Right hindlimb (tissue), 1 donor: ENCODE data around the gene TSPAN17.
A peak's percentile ranks its signal among the peaks of the same experiment; 100 is the strongest.

Experiments used
- DNase-seq: peaks from one replicate; pipeline ENCODE4 v3.0.0-alpha.2; 2018

The TSPAN17 gene

DNA sequence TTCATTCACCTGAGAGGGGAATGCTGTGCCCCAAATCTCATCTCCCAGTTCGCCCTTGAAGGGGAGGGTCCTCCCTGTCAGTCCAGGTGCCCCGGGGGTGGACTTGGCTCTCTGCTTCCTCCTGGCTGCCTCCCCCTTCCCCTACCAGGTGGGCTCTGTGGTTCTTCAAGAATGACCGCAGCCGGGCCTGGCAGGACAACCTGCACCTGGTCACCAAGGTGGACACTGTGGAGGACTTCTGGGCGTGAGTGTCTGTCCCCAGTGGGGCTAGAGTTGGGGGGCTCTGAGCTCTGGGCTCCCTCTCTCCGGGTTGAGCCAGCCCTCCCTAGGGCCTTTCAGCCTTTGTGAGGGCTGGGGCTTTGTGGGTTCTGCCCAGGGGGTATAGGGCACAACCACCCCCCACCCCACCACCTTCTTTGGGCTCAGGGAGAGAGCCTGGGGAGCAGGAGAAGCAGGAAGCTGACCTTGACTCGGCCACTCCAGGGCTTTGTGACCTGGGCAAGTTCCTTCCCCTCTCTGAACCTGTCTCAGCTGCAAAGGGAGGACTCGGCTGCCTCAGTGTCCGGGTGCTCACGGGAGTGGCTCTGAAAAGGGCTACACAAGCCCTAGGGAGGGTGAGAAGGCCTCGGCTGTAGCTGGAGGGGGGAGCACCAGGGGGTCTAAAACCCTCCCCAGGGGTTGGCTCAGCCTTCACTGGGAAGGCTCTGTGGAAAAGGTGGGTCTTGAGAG lies 3.6 kb upstream of the TSPAN17 start:
- DNase-seq: peak; percentile 22

DNA sequence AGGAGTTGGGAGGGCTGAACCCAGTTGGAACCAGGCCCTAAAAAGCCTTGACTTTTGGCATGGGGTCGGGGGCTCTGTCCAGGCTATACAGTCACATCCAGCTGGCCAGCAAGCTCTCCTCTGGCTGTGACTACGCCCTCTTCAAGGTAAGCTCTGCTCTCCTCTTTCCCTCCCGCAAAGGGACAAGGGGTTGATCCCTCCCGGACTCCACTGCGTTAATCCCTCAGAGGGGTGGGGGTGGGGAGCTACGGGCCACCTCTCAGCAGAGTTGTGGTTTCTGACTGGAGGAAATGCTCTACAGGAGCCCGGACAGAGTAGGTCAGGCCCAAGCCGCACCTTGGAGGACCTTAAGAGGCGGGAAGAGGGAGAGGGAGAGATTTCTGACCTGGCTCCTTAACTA lies 3.0 kb upstream of the TSPAN17 start:
- DNase-seq: peak; percentile 17

- DNase-seq: no peak
These were observed 2.2 kb upstream of the TSPAN17 start for GRCh38 chr5:176644878-176645670.

DNA sequence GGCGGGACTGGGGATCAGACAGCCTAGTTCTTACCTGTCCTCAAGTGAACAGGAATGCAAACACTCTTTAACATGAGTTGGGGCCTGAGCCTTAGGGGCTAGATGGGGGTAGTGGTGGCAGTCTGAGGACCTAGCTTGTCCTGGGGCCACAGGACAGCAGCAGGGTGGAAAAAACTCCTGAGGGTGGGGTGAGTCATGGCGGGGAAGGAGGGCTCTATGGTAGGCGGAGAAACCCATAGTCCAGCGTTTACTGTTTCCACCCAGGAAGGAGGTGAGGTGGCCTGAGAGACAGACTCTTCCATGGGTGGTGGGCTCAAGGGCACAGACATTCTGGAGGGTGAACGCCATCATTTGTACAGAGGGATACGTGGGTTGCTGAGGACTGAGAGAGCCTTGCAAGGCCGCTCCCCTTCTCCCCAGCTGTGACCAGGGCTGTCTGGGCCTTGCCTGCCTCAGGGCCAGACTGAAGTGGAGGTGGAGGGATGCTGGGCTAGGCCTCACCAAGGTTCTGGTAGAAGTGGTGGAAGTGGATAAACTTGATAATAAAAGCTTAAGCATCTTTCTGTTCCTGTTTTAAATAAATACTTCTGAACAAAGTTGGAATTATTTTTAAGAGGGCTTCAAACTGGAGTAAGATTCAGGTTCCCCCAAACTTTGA lies 1.1 kb upstream of the TSPAN17 start:
- no peak for DNase-seq

DNA sequence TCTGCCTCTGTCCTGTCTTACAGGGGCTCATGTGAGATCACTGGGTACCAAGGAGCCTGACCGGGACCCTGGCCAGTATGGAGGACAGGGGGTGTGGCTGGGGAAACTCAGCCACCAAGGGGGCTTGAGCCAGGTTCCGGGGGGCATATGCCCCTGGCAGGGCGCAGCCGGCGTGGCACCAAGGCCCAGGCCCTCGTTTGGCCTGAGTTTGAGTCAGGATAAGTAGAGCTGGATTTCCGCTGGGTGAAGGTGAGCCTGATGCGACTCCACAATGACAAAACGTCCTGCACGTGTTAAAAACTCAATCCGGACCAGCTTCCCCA lies 616 bp upstream of the TSPAN17 start:
- DNase-seq: no peak

GRCh38 chr5:176647843-176648473 lies 674 bp downstream of the TSPAN17 start:
- DNase-seq: peak; percentile 61

- no peak for DNase-seq
These were observed 1.4 kb downstream of the TSPAN17 start for GRCh38 chr5:176648474-176649194.

DNA sequence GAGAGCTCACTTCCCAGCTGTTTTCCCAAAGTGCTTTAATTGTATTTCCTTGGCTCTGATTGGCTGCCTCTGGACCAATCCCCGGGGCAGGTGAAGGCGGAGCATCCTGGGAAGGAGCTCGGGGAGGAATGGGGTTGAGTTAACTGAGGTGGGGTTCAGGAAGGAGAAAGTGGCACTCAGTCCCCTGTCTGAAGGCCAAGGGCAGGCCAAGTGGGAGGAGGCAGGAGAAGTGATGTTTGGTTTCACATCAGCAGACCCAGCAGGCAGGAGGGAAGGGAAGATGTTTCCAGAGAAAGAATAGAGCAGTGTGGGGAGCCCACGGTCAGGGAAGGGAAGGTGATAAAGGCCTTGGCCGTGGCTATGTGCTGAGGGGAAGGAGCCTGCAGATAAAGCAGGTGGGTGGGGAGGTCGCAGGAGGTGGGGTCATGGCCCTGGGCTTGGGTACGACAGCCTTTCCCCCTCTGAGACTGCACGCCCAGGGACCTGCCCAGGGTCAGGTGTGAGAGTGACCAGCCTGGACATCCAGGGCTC lies 3.1 kb downstream of the TSPAN17 start:
- DNase-seq: no peak

DNA sequence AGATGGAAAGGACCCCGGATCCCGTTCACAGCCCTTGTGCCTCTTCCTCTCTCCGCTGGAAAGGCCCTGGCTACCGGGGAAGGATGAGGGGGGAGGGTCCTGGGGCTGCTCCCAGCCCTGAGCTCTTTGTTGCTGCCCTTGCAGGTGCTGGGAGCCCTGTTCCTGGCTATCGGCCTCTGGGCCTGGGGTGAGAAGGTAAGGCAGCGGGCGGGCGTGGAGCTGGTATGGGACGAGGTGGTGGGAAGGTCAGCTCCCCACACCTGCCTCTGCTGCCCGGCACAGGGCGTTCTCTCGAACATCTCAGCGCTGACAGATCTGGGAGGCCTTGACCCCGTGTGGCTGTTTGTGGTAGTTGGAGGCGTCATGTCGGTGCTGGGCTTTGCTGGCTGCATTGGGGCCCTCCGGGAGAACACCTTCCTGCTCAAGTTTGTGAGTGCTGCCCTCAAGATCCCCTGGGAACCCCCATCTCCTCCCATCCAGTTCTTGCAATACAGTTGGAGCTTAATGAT lies 4.2 kb downstream of the TSPAN17 start:
- no peak for DNase-seq

GRCh38 chr5:176652136-176652535 lies 4.9 kb downstream of the TSPAN17 start:
- no peak for DNase-seq

DNA sequence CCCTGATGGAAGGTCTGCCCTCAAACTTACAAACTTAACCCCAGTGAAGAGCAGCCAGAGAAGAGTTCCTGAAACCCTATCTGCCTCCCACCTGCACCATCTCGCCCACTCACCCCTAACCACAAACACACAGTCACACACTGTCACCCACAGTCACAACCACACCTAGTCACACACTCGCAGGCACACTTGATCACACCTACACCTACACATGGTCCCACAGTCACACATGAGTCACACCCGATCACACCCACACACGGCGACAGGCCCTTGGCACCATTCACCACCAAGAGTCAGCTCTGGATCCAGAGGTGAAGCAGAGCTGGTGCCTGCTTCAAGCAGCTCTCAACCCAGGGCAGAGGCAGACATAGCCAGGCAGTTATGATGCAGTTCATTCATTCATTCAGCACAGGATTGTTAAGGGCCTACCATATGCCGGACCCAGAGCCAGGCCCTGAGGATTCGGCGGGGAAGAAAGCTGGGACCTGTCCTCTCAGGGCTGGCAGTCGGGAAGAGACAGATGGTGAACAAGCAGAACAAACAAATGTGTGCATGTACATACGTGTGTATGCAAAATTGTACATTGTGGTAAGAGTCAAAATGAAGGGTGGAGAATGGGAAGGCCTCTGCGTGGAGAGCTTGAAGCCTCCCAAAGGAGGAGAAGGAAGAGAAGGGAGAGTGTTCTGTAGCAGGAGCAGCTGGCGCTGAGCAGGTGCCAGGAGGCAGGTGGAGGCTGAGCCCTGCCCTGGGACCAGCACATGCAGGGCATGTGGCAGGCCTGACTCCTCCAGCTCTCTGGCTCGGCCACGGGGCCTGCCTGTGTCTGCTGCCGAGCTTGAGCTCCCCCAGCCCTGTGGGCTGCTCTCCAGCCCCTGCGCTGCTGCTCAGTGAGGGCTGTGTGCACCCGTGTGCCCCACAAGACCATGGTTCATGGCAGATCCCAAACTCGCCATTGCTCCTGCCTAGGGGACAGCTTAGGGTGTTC lies 6.4 kb downstream of the TSPAN17 start:
- DNase-seq: no peak

DNA sequence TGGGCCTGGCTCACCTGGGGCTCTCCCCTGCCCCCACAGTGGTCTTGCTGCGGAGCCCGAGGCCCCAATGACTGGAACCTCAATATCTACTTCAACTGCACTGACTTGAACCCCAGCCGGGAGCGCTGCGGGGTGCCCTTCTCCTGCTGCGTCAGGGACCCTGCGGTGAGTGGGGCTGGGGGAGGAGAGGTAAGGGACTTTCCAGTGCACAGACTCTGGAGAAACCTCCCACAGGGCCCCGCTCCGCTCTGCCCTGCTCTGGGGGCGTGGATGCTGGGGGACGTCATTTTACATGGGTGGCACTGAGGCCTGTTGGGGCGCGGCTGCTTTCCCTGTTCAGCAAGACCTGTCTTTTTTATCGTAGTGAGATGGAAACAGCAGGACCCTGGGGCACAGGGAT lies 7.6 kb downstream of the TSPAN17 start:
- no peak for DNase-seq

DNA sequence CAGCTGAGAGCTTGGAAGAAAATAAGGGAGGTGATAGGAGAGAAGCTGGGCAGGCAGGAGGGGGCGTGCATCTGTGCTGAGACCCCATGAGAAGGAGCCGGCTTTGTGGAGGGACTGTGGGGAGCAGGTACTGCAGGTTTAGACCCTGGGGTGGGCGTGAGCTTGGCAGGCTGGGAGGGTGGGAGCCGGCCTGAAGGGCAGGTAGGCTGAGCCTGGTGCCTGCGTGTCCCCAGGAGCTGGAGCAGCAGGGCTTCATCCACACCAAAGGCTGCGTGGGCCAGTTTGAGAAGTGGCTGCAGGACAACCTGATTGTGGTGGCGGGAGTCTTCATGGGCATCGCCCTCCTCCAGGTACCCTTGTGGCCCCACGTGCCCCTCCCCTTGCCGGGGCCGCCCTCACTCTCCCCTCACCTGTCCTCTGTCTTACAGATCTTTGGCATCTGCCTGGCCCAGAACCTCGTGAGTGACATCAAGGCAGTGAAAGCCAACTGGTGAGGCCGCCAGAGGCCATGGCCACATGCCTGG lies 9.2 kb downstream of the TSPAN17 start:
- no peak for DNase-seq

DNA sequence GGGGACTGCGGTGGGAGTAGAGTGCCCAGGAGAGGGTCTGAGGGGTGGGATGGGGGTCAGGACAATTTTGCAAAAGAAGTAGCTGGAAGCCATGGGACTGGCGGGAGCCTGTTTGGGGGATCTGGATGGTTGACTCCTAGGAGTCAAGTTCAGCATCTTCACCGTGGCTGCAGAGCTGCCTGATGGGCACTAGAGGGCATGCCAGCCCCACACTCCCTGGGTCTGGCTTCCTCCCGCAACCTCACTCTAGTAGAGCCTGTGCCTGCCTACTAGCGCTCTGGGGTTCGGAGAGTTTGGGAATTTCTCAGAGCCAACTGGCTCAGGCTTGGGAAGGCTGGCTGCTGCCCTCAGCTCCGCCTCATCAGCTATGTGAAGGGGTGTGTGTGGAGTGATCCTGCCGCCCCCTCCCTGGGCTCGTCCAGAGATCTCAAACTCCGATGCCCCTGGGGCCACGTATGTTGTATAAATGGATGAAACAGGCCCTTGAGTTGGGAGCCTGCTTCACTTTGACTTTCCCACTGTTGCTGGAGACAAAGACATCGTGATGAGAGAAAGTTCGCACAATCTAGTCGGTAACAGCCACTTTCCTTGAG lies 10.8 kb downstream of the TSPAN17 start:
- DNase-seq: peak; percentile 79

DNA sequence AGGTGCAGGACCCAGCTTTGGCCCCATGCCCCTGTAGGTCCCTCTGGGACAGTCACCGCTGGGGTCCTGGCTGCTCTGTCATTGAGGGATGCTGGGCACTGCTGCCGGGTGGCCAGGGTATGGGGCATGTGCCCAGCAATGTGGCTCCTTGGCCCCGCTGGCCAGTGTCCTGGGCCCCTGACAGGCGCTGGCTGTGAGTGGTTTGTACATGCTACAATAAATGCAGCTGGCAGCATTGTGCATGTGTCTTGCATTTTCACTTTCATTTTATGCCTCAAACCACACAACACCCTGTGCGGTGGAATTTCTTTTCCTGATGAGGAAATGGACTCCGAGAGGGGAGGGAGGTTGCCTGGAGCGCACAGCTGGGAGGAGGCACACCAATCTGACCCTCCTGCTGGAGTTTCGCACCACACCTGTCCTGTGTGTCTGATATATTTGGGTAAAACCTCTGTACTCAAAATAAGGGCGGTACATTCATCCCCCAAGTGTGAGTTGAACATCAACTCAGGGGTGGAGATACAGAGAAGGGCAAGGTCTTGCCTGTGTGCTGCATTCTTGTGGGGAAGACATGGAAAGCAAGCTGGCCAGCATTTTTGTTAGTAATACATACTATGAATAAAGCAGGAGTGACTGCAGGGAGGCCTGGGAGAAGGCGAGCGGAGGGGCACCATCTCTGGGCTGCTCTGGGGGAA lies 11.7 kb downstream of the TSPAN17 start:
- DNase-seq: no peak

DNA sequence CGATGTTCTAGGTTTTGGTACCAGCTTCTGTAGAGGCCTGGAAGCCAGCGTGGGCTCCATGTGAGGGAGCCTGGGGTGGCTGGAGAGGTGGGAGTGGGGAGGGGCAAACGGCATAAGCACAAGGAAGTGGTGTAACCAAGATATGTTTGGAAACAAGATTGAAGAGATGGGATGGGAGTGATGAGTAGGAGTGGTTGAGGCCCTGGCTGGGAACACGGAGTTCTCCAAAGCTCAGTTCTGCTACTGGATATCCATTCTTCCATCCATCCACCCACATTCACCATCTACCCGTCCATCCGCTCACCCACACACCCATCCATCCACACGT lies 12.2 kb downstream of the TSPAN17 start:
- no peak for DNase-seq

DNA sequence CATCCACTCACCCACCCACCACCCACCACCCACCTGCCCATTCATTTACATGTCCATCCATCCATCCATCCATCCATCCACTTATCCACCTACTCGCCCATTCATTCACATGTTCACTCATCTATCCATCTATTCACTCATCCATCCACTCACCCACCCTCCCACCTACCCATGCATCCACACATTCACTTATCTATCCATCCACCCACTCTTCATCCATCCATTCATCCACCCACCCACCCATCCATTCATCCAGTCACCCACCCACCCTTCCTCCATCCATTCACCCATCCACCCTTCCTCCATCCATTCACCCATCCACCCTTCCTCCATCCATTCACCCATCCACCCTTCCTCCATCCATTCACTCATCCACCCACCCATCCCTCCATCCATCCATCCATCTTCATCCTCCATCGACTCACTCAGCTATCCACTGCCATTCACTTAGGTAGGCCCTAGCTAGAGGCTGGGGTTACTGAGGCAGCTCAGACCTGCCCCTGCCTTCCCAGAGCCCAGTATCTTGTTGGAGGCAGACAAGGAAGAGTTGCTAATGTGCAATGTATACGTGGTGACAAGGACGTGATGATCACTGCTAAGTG lies 12.7 kb downstream of the TSPAN17 start:
- no peak for DNase-seq

DNA sequence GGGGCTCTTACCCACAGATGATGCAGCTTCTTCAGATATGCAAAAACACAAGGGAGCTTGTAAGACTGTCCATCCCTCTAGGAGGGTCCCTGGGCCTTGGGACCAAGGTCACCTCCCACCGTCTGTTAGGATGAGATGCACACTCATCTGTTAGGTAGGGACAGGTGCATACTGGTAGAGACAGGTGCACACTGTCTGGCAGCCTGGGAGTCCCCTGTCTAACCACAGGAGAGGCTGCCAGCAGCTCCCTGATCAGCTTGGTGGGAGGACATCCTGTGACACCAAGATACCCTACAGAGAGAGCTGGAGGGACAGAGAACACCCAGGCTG lies 13.2 kb downstream of the TSPAN17 start:
- DNase-seq: no peak

DNA sequence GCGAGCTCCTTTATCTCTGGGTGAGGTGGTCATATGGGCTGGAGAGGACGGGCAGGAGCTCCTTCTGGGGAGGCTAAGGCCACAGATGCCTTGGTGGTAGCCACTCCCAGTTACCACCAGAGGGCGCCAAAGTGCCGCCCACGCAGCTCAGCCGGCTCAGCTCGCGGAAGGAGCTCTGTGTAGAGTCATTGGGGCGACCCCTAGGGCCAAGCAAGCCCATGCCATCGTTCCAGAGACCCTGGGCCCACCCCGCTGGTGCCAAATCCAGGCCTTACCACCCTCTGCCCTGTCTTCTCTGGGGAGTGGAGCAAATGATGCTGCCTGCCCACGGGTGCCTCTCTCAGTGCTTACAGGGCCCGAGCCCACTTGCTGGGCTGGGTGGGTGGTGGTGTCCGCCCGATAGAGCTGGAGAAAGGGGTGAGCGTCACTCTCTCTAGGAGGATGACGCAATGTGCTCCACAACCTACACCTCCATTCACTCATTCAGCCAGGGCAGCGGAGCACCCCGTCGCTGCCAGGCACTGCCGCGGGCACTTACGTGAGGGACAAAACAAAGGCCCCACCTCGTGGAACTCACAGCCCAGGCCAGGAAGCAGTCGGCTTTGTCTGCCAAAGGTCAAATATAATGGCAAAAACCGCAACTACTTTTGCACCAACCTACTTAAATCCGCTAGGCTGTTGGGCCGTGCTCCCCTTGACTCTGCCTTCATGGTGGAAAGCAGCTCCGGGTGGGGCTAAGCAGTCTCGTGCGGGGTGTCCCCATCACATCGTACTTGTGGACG lies 13.8 kb downstream of the TSPAN17 start:
- peak; percentile 78 for DNase-seq
